ENCODE measurements around the gene MTCL1.

GRCh38 chr18:8659609-8660242, 45.6 kb upstream of the MTCL1 start:
- TF ChIP-seq POLR2AphosphoS5 (IDR thresholded peaks at IDR 0.05; ENCODE audit: low read depth, low read length) (no peak), SIN3A (IDR thresholded peaks at IDR 0.05; ENCODE audit: borderline replicate concordance, insufficient read depth, low read length) (no peak)

Data from PFSK-1 (cell line).